Fibroblast of pulmonary artery (primary cell): Measurements from ENCODE around the gene TAAR9.
A peak's percentile ranks its signal among the peaks of the same experiment; 100 is the strongest.

Source experiments
- DNase-seq: peaks from one replicate; pipeline ENCODE4 v3.0.0-alpha.2; 2010; ENCODE audit warnings: low read depth
- H3K4me3 ChIP-seq: replicated peaks from 2 replicates; pipeline ENCODE4 v1.5.1; 2011; ENCODE audit warnings: low read depth, mild to moderate bottlenecking, control low read depth, low read length, moderate library complexity
- CTCF ChIP-seq: IDR thresholded peaks from 2 replicates; pipeline ENCODE4 v1.5.1; 2011; ENCODE audit warnings: mild to moderate bottlenecking, control low read depth, low read length, inconsistent platforms; ENCODE audit errors: missing control alignments

Gene TAAR9

DNA sequence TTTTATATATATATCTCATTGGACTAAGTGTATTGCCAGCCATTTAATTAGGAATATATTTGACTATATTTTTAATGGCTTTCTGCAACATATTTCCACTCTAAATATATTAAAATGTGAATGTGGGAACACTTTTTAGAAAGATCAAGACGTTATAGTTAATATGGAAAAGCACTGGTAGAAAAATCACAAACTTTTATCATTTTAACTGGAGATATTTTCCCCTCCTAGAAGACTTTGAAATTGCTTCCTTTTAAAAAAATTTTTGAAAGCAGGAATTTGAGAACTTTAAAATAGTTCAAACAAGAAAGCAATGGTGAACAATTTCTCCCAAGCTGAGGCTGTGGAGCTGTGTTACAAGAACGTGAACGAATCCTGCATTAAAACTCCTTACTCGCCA is at the start of gene TAAR9:
Gene TAAR9, plus strand, starts transcription at position 301 of the 400 bp plus-strand sequence. Its CDS starts 13 bp downstream, at position 314.
- H3K4me3 ChIP-seq: no peak within 1 kb of the TSS
- no peak for DNase-seq
- TF ChIP-seq CTCF: no peak

- DNase-seq: no peak
- H3K4me3 ChIP-seq: no peak overlapping the region
- TF ChIP-seq CTCF: no peak
Measured at GRCh38 chr6:132489376-132489775, 48.7 kb upstream of the TAAR9 start.

DNA sequence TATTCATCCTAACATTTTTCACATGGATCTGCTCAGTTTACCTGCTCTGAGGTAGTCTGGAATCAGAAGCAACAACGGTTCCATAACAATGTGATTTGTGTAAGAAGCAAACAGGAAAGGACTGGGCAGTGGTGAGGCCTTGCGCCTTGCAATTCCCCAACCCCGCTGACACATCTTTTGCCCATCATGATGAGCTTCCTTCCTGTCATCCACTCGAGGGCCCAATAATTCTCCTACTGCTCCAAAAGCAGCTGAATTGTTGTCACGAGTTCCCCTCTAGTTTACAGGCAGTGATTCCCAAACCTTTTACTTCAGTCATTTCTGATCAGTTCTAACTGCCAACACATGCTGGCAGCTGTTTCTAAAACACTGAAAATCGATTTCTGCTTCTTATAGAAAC is 48.1 kb upstream of the TAAR9 start:
- no peak for TF ChIP-seq CTCF
- H3K4me3 ChIP-seq: no peak overlapping the region
- DNase-seq: peak; percentile 52

DNA sequence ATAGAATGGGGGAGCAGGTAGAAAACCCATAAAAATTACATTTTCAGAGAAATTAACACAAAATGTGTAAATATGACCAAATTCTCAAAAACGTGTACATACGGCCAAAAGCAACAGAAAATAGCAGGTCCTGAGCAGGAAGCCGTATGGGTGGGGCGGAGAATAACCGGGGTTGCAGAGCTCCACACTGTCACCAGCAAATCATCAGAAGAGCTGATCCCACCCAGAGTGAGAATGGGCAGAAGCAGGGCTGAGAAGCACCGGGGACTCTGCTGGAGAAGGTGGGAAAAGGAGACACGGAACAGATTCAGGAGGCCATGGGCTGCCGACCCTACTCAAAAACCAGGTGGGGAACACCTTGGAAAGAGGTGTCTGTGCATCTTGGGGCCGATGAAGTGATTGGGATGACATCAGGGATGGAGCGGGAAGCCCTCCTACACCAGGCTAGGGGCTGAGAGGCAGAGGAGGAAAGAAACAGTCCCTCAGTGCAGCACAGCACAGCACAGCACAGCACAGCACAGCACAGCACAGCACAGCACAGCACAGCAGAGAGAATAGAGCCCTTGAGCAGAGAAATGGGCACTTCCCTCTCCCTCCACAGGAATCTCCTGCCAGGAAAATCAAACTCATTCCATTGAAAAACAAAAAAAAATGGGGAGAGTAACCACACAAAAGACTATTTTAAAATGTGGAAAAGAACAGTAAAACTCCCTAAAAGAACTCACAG is 47.4 kb upstream of the TAAR9 start:
- no peak for TF ChIP-seq CTCF
- no peak for DNase-seq
- H3K4me3 ChIP-seq: no peak overlapping the region

DNA sequence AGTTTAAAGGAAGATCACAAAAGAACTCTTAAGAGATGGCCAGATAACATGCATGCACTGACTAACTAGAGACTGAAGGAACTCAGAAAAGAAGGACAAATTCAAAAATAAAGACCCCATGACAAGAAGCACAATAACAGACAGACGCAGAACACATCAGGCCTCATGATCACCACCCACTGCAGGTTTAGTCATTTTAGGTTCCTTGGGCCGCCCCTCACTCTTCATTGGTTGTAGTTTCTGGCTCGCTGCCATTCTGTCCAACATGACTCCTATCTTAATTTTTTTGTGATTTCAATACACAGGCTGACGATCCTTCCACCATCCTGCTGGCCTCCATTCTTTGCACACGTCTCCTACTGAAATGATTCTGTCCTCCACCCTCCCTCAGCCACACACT is 46.8 kb upstream of the TAAR9 start:
- no peak overlapping the region for H3K4me3 ChIP-seq
- peak; percentile 61 for DNase-seq
- TF ChIP-seq CTCF: no peak

GRCh38 chr6:132491881-132492280 is 46.2 kb upstream of the TAAR9 start:
- TF ChIP-seq CTCF: no peak
- DNase-seq: no peak
- no peak overlapping the region for H3K4me3 ChIP-seq

- TF ChIP-seq CTCF: no peak
- no peak for DNase-seq
- no peak overlapping the region for H3K4me3 ChIP-seq
Measured at GRCh38 chr6:132494954-132495353, 43.1 kb upstream of the TAAR9 start.
